Lower leg skin (tissue), 3 donors: ENCODE data around the gene ENAH.

ENCODE experiments used
- POLR2A ChIP-seq, 2 donors: fragments of 450-650 bp; IDR thresholded peaks; one replicate each; pipeline ENCODE4 v1.6.1; 2016 to 2017; ENCODE audit warnings: antibody characterized with exemption in 2 of 2, mild to moderate bottlenecking in 1 of 2, moderate library complexity in 1 of 2
- TF ChIP-seq, protein P1 (sequence below), 3 donors: fragments of 450-650 bp; IDR thresholded peaks; one replicate each; pipeline ENCODE4 v1.5.1; 2016; ENCODE audit warnings: antibody characterized with exemption in 3 of 3, mild to moderate bottlenecking in 3 of 3, moderate library complexity in 2 of 3

DNA sequence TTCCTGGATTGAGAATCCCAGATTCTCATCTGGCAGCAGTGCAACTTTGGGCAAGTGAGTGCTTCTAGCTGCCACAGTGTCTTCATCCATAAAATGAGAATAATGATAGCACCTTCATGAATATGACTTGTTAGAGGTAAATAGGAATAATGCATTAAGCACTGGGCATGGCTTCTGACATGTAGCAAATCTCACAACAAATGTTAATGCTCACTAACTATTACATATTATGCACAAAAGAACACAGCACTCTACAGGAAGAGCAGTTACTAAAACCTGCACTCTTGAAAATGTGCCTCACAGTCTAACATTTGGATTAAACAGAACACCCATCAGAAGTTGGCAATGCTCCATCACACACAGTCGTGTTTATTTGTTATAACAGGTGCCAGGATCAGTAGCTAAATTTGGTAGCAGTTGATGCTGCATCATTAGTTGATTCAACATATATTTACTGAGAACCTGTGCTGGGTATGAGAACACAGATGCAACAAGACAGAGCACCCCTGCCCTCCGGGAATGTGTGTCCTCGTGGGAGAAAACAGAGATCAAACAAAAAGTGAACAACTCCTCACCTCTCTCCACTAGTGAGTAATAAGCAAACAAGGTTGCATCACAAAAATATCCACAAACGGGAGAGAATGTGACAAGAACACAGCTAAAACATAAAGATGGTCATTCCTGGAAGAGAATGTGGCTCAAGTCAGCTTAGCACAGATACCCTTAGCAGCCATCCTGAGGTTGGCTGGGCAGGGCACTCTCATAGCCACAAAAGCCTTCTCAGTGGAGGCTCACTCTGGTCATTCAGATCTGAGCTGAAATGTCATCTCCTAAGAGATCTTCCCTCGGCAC lies 198.9 kb downstream of the ENAH start:
- TF ChIP-seq, protein P1, sequence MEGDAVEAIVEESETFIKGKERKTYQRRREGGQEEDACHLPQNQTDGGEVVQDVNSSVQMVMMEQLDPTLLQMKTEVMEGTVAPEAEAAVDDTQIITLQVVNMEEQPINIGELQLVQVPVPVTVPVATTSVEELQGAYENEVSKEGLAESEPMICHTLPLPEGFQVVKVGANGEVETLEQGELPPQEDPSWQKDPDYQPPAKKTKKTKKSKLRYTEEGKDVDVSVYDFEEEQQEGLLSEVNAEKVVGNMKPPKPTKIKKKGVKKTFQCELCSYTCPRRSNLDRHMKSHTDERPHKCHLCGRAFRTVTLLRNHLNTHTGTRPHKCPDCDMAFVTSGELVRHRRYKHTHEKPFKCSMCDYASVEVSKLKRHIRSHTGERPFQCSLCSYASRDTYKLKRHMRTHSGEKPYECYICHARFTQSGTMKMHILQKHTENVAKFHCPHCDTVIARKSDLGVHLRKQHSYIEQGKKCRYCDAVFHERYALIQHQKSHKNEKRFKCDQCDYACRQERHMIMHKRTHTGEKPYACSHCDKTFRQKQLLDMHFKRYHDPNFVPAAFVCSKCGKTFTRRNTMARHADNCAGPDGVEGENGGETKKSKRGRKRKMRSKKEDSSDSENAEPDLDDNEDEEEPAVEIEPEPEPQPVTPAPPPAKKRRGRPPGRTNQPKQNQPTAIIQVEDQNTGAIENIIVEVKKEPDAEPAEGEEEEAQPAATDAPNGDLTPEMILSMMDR (IDR thresholded peaks at IDR 0.05) = no peak
- TF ChIP-seq POLR2A (IDR thresholded peaks at IDR 0.05) = no peak
